HG02852 (cell line): Measurements from ENCODE around the gene SMARCAL1.
A peak's percentile ranks its signal among the peaks of the same experiment; 100 is the strongest.

Experiments
- ATAC-seq: cut with Tn5 transposase; IDR thresholded peaks from one replicate; pipeline ENCODE4 v1.9.1; 2021; ENCODE audit warnings: mild to moderate bottlenecking, moderate library complexity; ENCODE audit not compliant: unreplicated experiment

The SMARCAL1 gene

GRCh38 chr2:216473187-216473586 lies 60.9 kb downstream of the SMARCAL1 start:
- no peak for ATAC-seq

GRCh38 chr2:216474925-216475670 lies 62.8 kb downstream of the SMARCAL1 start:
- ATAC-seq: peak; percentile 83

- ATAC-seq: no peak
Observed at GRCh38 chr2:216475767-216476166, 63.5 kb downstream of the SMARCAL1 start.

GRCh38 chr2:216477283-216478035 lies 65.2 kb downstream of the SMARCAL1 start:
- ATAC-seq: no peak

- no peak for ATAC-seq
Observed at GRCh38 chr2:216478151-216478550, 65.9 kb downstream of the SMARCAL1 start.

- no peak for ATAC-seq
Observed at GRCh38 chr2:216478791-216479190, 66.5 kb downstream of the SMARCAL1 start.

GRCh38 chr2:216480221-216480620 lies 67.9 kb downstream of the SMARCAL1 start:
- ATAC-seq: no peak

- ATAC-seq: no peak
Observed at GRCh38 chr2:216482640-216483039, 70.4 kb downstream of the SMARCAL1 start.

- no peak for ATAC-seq
Observed at GRCh38 chr2:216485237-216485636, 73.0 kb downstream of the SMARCAL1 start.

- ATAC-seq: no peak
Observed at GRCh38 chr2:216485745-216486144, 73.5 kb downstream of the SMARCAL1 start.

- ATAC-seq: no peak
Observed at GRCh38 chr2:216486271-216486670, 74.0 kb downstream of the SMARCAL1 start.

GRCh38 chr2:216486708-216487107 lies 74.4 kb downstream of the SMARCAL1 start:
- ATAC-seq: no peak

- ATAC-seq: no peak
Observed at GRCh38 chr2:216490061-216490460, 77.8 kb downstream of the SMARCAL1 start.

- peak; percentile 78 for ATAC-seq
Observed at GRCh38 chr2:216491793-216492596, 79.7 kb downstream of the SMARCAL1 start.

GRCh38 chr2:216492597-216493333 lies 80.5 kb downstream of the SMARCAL1 start:
- ATAC-seq: no peak

- ATAC-seq: no peak
Observed at GRCh38 chr2:216493334-216493685, 81.0 kb downstream of the SMARCAL1 start.

GRCh38 chr2:216495656-216496055 lies 83.4 kb downstream of the SMARCAL1 start:
- ATAC-seq: no peak

GRCh38 chr2:216497382-216498069 lies 85.2 kb downstream of the SMARCAL1 start:
- no peak for ATAC-seq

- no peak for ATAC-seq
Observed at GRCh38 chr2:216498070-216498378, 85.7 kb downstream of the SMARCAL1 start.
